Activated B cell treated with CpG ODN at 0.5 μM for 24 hours (primary cell): ENCODE measurements around the gene MSH3. TPM values are rescaled to one million over a fixed set of nuclear protein-coding genes. Genes with fewer than 3 reads are reported as not detected.
"Not testable (repeated sequence)": the region's sequence is repeated elsewhere in the genome, so short reads cannot be mapped to it uniquely, and the experiment has no call there.

Source experiments
- ATAC-seq: fragments of 200-7000 bp; cut with Tn5 transposase; one replicate; pipeline ENCODE4 v1.10.0; 2021; ENCODE audit warnings: low read depth, mild to moderate bottlenecking, moderate library complexity
- CTCF ChIA-PET: fragments of 350-600 bp; sonication (Branson Sonifier 250); formaldehyde crosslinking; loops from one replicate; lab custom pipeline; 2021; ENCODE audit warnings: antibody characterized with exemption; lab: Charles Lee
- POLR2A ChIA-PET: fragments of 350-600 bp; sonication (Branson Sonifier 250); formaldehyde crosslinking; loops from one replicate; lab custom pipeline; 2021; ENCODE audit warnings: antibody characterized with exemption; lab: Charles Lee
- DNase-seq: peaks from one replicate; pipeline ENCODE4 v3.0.0; 2022
- H3K27ac Mint-ChIP-seq: one replicate; pipeline ENCODE4 v1.8.0; 2020; ENCODE audit warnings: mixed read lengths
- H3K27me3 Mint-ChIP-seq: one replicate; pipeline ENCODE4 v1.8.0; 2021; ENCODE audit warnings: mixed read lengths
- H3K36me3 Mint-ChIP-seq: one replicate; pipeline ENCODE4 v1.8.0; 2021; ENCODE audit warnings: low read depth, mixed read lengths
- H3K4me1 Mint-ChIP-seq: one replicate; pipeline ENCODE4 v1.8.0; 2021; ENCODE audit warnings: mixed read lengths
- H3K4me3 Mint-ChIP-seq: one replicate; pipeline ENCODE4 v1.8.0; 2020; ENCODE audit warnings: mild to moderate bottlenecking, mixed read lengths
- H3K9me3 Mint-ChIP-seq: one replicate; pipeline ENCODE4 v1.8.0; 2020; ENCODE audit warnings: mixed read lengths
- intact Hi-C: fragments of 100-400 bp; cut with micrococcal nuclease; formaldehyde crosslinking; loops from one replicate; pipeline ENCODE4 v1.15.1; 2024
- total RNA-seq: library from RNA; stranded (reverse); gene quantifications from 2 replicates; pipeline ENCODE4 v1.2.3, GENCODE V29; 2022
- TF ChIP-seq, protein P1 (sequence below): fragments of 200-600 bp; IDR thresholded peaks from one replicate; pipeline ENCODE4 v1.8.0; 2022; ENCODE audit warnings: antibody characterized with exemption, mild to moderate bottlenecking

The MSH3 gene
- total RNA-seq, 1 donor from 2014 or later = 24.0 TPM

DNA sequence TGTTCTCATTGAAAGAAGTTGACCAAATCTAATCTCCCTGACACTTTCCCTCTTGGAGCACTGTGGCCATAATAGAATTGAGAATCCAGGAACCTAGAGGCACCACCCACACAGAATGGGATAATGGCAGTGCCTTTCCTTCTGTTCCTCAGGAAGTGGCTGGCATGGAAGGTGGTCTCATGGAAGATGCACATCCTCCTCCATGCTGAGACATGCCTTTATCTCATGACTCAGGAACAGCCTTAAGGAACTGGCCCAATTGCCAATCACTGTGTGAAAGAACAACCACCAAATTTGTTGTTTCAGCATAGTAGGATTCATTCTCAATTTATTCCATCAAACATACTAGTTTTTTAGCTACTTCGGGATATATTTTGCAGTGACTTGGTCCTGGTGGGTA lies 168.2 kb downstream of the MSH3 start:
- Mint-ChIP-seq H3K27ac (no peak overlapping the region), H3K4me3 (no peak overlapping the region), H3K27me3 (no peaks in the 10 kb centered on the region), H3K9me3 (peaks cover 5% of the 10 kb centered on the region), H3K36me3 (peaks cover 66% of the 10 kb centered on the region), H3K4me1 (no peaks in the 10 kb centered on the region)
- ChIA-PET POLR2A (no interaction called here), CTCF (no interaction called here)
- DNase-seq = no peak
- TF ChIP-seq, protein P1, sequence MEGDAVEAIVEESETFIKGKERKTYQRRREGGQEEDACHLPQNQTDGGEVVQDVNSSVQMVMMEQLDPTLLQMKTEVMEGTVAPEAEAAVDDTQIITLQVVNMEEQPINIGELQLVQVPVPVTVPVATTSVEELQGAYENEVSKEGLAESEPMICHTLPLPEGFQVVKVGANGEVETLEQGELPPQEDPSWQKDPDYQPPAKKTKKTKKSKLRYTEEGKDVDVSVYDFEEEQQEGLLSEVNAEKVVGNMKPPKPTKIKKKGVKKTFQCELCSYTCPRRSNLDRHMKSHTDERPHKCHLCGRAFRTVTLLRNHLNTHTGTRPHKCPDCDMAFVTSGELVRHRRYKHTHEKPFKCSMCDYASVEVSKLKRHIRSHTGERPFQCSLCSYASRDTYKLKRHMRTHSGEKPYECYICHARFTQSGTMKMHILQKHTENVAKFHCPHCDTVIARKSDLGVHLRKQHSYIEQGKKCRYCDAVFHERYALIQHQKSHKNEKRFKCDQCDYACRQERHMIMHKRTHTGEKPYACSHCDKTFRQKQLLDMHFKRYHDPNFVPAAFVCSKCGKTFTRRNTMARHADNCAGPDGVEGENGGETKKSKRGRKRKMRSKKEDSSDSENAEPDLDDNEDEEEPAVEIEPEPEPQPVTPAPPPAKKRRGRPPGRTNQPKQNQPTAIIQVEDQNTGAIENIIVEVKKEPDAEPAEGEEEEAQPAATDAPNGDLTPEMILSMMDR = no peak
- ATAC-seq = no peak
- intact Hi-C loops = no loop called here

DNA sequence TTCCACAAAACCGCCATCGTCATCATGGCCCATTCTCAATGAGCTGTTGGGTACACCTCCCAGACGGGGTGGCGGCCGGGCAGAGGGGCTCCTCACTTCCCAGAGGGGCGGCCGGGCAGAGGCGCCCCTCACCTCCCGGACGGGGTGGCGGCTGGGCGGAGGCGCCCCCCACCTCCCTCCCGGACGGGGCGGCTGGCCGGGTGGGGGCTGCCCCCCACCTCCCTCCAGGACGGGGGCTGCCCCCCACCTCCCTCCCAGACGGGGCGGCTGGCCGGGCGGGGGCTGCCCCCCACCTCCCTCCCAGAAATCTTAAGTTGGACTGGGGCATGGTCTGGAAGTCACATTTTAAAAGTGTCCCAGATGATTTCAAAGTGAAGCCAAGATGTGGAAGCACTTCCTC lies 169.7 kb downstream of the MSH3 start:
- intact Hi-C loops, POLR2A ChIA-PET, ATAC-seq, DNase-seq, H3K27me3 Mint-ChIP-seq, CTCF ChIA-PET, H3K4me1 Mint-ChIP-seq, H3K4me3 Mint-ChIP-seq, H3K27ac Mint-ChIP-seq: not testable (repeated sequence)
- Mint-ChIP-seq H3K36me3 (peaks cover 69% of the 10 kb centered on the region), H3K9me3 (peaks cover 15% of the 10 kb centered on the region)

DNA sequence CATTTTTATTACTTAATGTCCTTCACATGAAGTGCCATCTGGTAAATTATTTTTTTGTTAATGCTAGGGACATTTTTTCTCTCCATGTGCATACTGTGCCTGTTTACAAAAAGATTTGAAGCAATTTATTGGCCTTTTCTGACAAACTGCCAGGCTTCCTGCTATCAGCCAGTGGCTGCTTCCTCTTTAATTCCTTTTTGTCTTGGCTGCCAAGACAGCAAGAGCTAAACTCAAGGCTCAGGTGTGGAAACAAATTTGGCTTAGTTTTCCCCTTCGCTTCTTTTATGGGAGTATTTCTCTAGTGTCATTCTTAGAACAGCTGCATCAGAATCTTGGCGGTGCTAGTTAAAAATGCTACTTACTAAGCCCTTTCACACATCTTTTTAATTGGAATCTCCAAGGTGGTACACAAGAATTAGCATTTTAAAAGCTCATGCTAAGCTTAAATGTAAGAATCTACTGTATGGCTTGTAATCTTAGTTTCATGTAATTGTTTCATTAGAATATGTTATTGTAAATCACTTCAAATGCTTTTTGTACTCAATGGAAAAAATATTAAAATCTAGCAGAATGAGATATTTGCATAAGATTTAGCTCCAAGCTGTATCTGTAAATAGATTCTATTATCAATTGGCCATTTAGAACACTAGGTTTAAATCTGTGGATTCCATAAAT lies 171.5 kb downstream of the MSH3 start:
- peaks cover 19% of the 10 kb centered on the region for H3K9me3 Mint-ChIP-seq
- no peak overlapping the region for H3K4me3 Mint-ChIP-seq
- ChIA-PET CTCF (no interaction called here), POLR2A (no interaction called here)
- no peaks in the 10 kb centered on the region for H3K4me1 Mint-ChIP-seq
- no peak for ATAC-seq
- peaks cover 66% of the 10 kb centered on the region for H3K36me3 Mint-ChIP-seq
- H3K27ac Mint-ChIP-seq = no peak overlapping the region
- no peak for DNase-seq
- intact Hi-C loops = no loop called here
- no peaks in the 10 kb centered on the region for H3K27me3 Mint-ChIP-seq
- TF ChIP-seq, protein P1 = no peak

DNA sequence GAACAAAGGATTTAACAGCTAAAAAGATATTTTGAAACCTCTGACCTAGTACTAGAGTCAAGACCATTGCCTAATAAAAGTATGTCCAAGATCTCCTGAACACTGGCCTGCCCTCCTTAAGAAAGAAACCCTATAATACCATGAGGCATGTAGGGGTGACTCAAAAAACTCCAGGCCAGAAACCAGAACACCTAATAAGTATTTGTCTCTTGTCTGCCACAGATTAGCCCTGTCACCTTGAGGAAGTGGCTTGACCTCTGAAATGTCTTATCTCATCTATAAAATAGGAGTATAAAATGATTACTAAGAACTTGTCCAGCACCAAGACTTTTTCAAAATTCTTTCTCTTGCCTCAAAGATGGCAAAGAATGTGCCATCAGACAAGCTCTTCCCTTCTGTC lies 180.3 kb downstream of the MSH3 start:
- no peak for ATAC-seq

DNA sequence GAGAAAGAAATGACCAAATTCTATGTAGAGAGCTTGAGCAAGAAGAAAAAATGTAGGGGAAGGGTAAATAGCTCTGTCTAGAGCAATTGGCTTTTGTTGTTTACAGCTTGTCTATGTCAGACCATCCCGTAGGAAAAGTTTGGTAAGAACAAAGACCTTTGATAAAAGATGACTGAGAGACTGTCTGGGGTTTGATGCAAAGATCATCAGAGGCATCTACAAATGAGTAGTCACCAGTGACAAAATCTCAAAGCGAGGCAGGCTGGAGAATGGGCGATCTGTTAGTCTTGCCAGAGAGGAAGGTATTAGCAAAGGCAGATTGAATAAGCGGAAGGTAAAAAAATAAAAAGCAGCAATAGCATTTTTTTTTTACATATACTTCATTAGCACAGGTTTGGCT lies 180.7 kb downstream of the MSH3 start:
- TF ChIP-seq, protein P1 = no peak
- CTCF ChIA-PET = no interaction called here
- H3K27me3 Mint-ChIP-seq = no peaks in the 10 kb centered on the region
- DNase-seq (no peak), ATAC-seq (no peak)
- no peak overlapping the region for H3K27ac Mint-ChIP-seq
- peaks cover 24% of the 10 kb centered on the region for H3K36me3 Mint-ChIP-seq
- POLR2A ChIA-PET = no interaction called here
- H3K9me3 Mint-ChIP-seq = no peaks in the 10 kb centered on the region
- no peak overlapping the region for H3K4me3 Mint-ChIP-seq
- intact Hi-C loops = no loop called here
- H3K4me1 Mint-ChIP-seq = no peaks in the 10 kb centered on the region

More for the DNA sequence above, 180.3 kb downstream of the MSH3 start:
- TF ChIP-seq, protein P1 = no peak
- ChIA-PET POLR2A (no interaction called here), CTCF (no interaction called here)
- peaks cover 27% of the 10 kb centered on the region for H3K36me3 Mint-ChIP-seq
- no peak for DNase-seq
- intact Hi-C loops = no loop called here
- no peaks in the 10 kb centered on the region for H3K9me3 Mint-ChIP-seq
- no peak overlapping the region for H3K4me3 Mint-ChIP-seq
- no peak overlapping the region for H3K27ac Mint-ChIP-seq
- no peaks in the 10 kb centered on the region for H3K27me3 Mint-ChIP-seq
- no peaks in the 10 kb centered on the region for H3K4me1 Mint-ChIP-seq

DNA sequence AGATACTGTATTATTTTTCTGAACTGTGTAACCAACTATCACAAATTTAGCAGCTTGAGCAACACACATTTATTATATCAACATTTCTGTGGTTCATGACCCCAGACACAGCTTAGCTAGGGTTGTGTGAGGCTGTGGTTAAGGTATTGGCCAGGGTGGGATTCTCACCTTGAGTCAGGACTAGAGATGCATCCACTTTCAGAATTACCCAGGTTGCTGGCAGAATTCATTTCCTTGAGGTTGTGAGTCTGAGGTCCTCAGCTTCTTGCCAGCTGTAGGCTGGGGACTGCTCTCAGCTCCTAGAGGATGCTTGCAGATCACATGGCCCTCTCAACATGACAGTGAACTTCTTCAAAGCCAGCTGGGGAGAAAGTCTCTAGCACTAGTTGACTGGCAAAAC lies 183.2 kb downstream of the MSH3 start:
- ATAC-seq = no peak
- Mint-ChIP-seq H3K4me3 (no peak overlapping the region), H3K4me1 (peaks cover 10% of the 10 kb centered on the region), H3K27me3 (no peaks in the 10 kb centered on the region), H3K36me3 (peaks cover 21% of the 10 kb centered on the region), H3K27ac (no peak overlapping the region), H3K9me3 (no peaks in the 10 kb centered on the region)
- DNase-seq = no peak
- intact Hi-C loops = no loop called here
- TF ChIP-seq, protein P1 = no peak
- ChIA-PET CTCF (no interaction called here), POLR2A (no interaction called here)

DNA sequence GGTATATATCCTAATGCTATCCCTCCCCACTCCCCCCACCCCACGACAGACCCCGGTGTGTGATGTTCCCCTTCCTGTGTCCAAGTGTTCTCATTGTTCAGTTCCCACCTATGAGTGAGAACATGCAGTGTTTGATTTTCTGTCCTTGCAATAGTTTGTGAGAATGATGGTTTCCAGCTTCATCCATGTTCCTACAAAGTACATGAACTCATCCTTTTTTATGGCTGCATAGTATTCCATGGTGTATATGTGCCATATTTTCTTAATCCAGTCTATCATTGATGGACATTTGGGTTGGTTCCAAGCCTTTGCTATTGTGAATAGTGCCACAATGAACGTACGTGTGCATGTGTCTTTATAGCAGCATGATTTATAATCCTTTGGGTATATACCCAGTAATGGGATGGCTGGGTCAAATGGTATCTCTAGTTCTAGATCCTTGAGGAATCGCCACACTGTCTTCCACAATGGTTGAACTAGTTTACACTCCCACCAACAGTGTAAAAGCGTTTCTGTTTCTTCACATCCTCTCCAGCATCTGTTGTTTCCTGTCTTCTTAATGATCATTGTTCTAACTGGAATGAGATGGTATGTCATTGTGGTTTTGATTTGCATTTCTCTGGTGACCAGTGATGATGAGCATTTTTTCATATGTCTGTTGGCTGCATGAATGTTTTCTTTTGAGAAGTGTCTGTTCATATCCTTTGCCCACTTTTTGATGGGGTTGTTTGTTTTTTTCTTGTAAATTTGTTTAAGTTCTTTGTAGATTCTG lies 186.8 kb downstream of the MSH3 start:
- H3K9me3 Mint-ChIP-seq, CTCF ChIA-PET, H3K27ac Mint-ChIP-seq, H3K27me3 Mint-ChIP-seq, intact Hi-C loops, DNase-seq, POLR2A ChIA-PET, H3K4me3 Mint-ChIP-seq, ATAC-seq: not testable (repeated sequence)
- H3K4me1 Mint-ChIP-seq = peaks cover 12% of the 10 kb centered on the region
- peaks cover 34% of the 10 kb centered on the region for H3K36me3 Mint-ChIP-seq
